Measurements from ENCODE around the gene AP1B1. TPM values are rescaled to one million over a fixed set of nuclear protein-coding genes. Genes with fewer than 3 reads are reported as not detected.
"Not testable (repeated sequence)": the region's sequence is repeated elsewhere in the genome, so short reads cannot be mapped to it uniquely, and the experiment has no call there.

Gene AP1B1
- total RNA-seq, 1 experiment from 2014 or later: 176 TPM

- no peak for DNase-seq (ENCODE audit: low spot score)
Observed at GRCh38 chr22:29351042-29351441, 37.3 kb downstream of the AP1B1 start.

DNA sequence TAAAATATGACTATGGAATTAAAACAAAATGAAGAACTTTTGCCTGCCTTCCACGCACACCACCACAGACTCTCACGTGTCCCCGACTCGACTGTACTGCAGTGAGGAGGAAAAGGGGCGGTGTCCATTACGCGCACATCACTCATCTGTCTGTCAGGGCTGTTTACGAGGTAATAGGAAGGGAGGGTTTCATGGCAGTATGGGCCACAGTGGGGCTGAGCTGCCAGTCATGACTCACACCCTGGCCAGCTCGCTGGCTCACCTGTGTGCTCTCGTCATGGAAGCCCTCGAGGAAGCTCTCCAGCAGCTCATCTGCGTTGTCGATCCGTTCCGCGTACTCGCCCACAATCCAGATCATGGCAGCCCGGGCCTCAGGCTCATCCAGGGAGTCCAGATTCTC lies 39.4 kb downstream of the AP1B1 start:
- DNase-seq (ENCODE audit: low spot score): peak; percentile 88

DNA sequence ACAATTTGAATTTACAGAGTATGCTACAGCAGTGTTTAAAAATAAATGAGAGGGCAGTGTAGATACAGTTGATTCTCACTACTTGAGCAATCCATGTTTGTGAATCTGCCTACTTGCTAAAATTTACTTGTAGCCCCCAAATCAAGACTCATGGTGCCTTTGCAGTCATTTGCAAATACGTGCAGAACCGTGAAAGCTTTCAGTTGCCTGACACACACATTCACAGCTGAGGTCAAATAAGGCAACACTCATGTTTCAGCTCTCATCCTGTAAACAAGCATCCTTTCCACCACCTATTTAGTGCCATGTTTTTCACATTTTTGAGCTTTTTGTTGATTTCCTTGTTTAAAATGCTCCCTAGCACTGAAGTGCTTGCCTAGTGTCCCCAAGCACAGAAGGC lies 40.3 kb downstream of the AP1B1 start:
- DNase-seq (ENCODE audit: low spot score): no peak

GRCh38 chr22:29346659-29347058 lies 41.7 kb downstream of the AP1B1 start:
- DNase-seq (ENCODE audit: low spot score): no peak

GRCh38 chr22:29345932-29346331 lies 42.4 kb downstream of the AP1B1 start:
- no peak for DNase-seq (ENCODE audit: low spot score)

DNA sequence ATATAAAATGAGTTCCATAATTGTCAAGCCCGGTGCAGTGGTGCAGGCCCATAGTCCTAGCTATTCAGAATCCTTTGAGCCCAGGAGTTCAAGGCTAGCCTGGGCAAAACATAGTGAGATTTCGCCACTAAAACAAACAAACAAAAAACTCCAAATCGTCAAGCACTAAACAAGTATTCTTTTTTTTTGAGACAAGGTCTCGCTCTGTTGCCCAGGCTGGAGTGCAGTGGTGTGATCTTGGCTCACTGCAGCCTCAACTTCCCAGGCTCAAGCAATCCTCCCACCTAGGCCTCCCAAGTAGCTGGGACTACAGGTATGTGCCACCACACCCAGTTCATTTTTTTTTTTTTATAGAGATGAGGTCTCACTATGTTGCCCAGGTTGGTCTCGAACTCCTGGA lies 43.5 kb downstream of the AP1B1 start:
- DNase-seq (ENCODE audit: low spot score): not testable (repeated sequence)

DNA sequence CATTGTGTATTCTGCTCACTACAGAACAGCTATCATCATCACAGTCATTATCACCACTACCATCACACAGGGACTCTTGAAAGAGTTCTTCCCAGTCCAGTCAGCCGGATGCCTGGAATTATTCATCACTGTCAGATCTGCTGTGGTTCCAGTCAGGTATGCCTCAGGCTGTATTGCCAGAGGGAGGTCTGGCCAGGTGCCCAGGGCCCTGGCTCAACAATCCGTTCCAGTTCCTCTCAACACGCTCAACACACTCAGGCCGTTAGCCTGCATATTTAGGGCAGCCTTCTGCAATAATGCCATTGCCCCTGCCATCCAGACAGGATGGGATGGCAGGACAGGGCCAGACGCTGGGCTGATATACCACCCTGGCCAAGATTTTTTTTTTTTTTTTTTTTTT lies 44.2 kb downstream of the AP1B1 start:
- peak; percentile 62 for DNase-seq (ENCODE audit: low spot score)

DNA sequence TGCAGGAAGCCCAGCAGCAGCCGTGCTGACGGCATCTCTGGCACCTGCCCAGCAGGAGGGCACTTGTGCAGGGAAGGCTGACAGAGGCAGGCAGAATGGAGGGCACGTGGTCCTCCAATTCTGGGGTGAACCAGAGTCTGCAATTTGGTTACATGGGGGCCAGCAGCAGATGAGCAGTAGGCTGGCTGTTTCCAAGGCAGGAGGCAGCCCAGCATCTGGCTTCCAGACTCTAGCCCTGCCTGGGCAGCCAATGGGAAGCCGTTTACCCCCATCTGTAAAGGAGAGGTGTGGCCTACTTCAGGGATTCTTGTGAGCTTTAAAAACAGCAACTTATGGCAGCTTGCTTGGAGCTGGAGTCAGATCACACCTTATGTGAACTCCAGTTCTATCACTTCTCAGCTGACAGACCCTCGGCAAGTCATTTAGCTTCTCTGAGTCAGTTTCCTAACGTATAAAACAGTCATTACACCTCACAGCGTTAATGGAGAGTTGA lies 45.0 kb downstream of the AP1B1 start:
- no peak for DNase-seq (ENCODE audit: low spot score)

DNA sequence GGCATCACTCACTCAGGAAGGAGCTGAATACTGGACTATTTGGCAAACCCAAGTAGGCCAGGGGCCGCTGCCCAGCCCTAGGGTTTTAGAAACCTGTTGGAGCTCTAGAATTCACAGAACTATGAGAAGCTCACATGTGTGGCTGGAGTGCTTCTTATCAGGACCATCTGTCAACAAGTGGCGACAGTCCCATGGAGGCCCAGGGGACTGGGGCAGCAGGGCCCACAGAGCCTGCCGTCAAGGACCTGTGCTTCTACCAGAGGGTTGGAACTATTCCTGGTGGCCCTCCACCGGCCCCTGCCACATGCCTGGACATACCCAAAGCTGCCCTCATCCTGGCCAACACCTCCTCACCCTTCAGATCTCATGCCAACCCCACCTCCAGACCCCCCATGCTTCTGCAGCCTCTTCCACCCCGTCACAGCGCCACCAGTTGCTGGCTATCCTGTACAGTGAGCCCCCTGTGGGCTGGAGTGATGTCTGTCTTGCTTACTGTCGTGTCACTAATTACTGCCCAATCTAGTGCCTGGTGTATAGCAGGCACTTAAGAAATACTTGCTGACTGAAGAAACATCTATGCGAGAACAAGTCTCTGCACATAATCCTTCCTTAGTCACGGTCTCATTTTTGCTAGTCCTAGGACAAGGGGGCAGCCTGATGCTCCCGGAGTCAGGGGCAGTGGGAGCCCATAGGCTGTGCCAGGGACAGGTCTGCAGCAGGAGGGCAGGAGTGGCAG lies 45.6 kb downstream of the AP1B1 start:
- no peak for DNase-seq (ENCODE audit: low spot score)

- DNase-seq (ENCODE audit: low spot score): no peak
Observed at GRCh38 chr22:29342177-29342576, 46.2 kb downstream of the AP1B1 start.

- DNase-seq (ENCODE audit: low spot score): no peak
Observed at GRCh38 chr22:29341849-29342127, 46.6 kb downstream of the AP1B1 start.

DNA sequence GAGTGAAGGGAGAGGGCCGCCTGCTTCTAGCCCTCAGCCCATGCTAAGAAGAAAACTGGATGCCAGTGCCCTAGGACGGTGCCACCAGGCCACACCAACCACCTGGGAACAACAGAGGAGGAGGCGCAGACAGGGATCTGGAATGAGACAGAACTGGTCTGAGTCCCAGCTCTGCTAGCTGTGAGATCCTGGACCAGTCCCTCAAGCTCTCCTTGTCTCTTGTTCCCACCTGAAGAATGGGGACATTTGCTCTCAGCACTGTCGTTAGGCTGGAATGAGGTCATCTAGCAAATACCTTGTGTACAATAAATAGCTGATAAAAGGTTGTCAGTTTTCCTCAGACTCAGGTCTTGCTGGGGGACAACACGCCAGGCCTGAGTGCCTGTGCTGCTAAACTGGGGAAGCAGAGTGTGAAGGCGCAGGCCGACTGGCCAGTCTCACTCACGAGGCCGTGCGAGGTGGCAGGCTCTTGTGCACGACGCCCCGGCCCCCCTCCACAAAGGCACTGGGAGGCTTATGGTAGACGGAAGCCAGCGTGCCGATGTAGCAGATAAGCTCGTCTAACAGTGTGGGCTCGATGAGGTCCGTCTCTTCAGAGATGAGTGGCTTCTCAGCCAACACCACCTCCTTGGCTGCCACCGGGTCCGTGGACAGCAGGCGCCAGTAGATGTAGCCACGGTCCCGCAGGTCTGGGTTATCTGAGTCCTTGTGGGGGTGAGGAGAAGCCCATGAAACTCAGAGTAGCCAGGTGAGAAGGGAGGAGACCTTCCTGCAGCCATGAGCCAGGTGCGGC lies 47.1 kb downstream of the AP1B1 start:
- DNase-seq (ENCODE audit: low spot score): no peak

- DNase-seq (ENCODE audit: low spot score): no peak
Observed at GRCh38 chr22:29340566-29340965, 47.8 kb downstream of the AP1B1 start.

GRCh38 chr22:29339381-29340235 lies 48.8 kb downstream of the AP1B1 start:
- no peak for DNase-seq (ENCODE audit: low spot score)

DNA sequence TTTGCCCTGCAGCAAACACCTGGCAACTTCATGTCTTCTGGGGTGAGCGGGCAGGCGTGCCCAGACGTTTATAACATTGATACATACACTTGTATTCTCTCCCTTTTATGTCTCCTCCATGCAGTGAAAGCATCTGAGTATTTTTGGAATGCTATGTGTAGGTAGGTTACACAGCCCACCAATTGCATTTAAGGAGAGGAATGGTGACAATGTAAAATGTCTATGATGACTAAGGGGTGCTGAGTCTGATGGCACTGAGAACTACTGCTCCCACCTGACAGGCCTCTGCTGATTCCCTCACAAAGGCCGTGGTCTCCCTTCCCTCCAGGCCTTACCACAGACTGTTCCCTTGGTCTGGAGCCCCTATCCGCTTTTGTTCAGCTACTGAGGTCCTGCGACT lies 50.0 kb downstream of the AP1B1 start:
- DNase-seq (ENCODE audit: low spot score): no peak

GRCh38 chr22:29337631-29338284 lies 50.6 kb downstream of the AP1B1 start:
- no peak for DNase-seq (ENCODE audit: low spot score)

- no peak for DNase-seq (ENCODE audit: low spot score)
Observed at GRCh38 chr22:29336751-29337490, 51.4 kb downstream of the AP1B1 start.

DNA sequence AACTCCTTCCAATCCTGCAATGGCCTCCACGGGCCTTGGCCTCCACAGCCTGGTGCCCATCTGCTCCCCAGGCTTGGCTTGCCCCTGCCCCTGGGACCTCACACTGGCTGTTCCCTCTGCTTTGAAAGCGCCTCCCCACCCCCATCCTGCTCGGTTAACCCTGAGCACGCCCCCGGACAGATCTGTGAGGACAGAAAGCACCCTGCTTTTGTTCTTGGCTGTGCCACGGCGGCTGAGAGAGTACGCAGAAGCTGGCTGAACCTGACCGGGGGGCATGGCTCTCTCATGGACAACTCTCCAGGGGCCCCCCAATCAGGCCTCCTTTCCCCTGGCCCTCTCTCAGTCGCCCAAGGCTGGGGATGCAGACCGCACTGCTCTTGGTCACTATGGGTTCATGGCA lies 52.7 kb downstream of the AP1B1 start:
- DNase-seq (ENCODE audit: low spot score): no peak

GRCh38 chr22:29334696-29335344 lies 53.5 kb downstream of the AP1B1 start:
- DNase-seq (ENCODE audit: low spot score): no peak

- no peak for DNase-seq (ENCODE audit: low spot score)
Observed at GRCh38 chr22:29334148-29334547, 54.2 kb downstream of the AP1B1 start.

Measured in HT-29 (cell line).